Muscle of leg (tissue), 11 donors: Measurements from ENCODE around the gene NABP1. TPM values are rescaled to one million over a fixed set of nuclear protein-coding genes. Genes with fewer than 3 reads are reported as not detected.

ENCODE experiments used
- DNase-seq: peaks from one replicate; pipeline ENCODE4 v3.0.0; 2013
- H3K27ac ChIP-seq: one replicate; pipeline ENCODE4 v1.5.1; 2013; ENCODE audit warnings: mild to moderate bottlenecking, low read length, control low read depth
- H3K27me3 ChIP-seq: one replicate; pipeline ENCODE4 v1.6.1; 2013; ENCODE audit warnings: low read length; ENCODE audit not compliant: control insufficient read depth, insufficient read depth
- H3K36me3 ChIP-seq: one replicate; pipeline ENCODE4 v1.6.1; 2013; ENCODE audit warnings: low read length; ENCODE audit not compliant: control insufficient read depth, insufficient read depth
- H3K4me1 ChIP-seq: one replicate; pipeline ENCODE4 v1.6.1; 2013; ENCODE audit warnings: low read length; ENCODE audit not compliant: control insufficient read depth, insufficient read depth
- H3K4me3 ChIP-seq: one replicate; pipeline ENCODE4 v1.5.1; 2013; ENCODE audit warnings: low read length, control low read depth
- H3K9me3 ChIP-seq: replicated peaks from 2 replicates; pipeline ENCODE4 v1.6.1; 2013; ENCODE audit warnings: low read depth, low read length; ENCODE audit not compliant: control insufficient read depth
- WGBS: methylation state at CpG from one replicate; pipeline ENCODE4 v1.1.5; 2013; ENCODE audit warnings: missing lambda C conversion rate; ENCODE audit not compliant: insufficient coverage; 5-methylcytosine and 5-hydroxymethylcytosine counted together
- polyA plus RNA-seq, 8 donors: library from polyadenylated mRNA; unstranded; fragments of 120-200 nt; gene quantifications; one replicate each; pipeline versions ENCODE4 v1.2.1 to v1.2.3, GENCODE V29; 2013; ENCODE audit warnings: inconsistent platforms in 1 of 8, low replicate concordance in 1 of 8; ENCODE audit not compliant: insufficient read length in 8 of 8, insufficient read depth in 1 of 8
- total RNA-seq: library from RNA; stranded (reverse); fragments of 120-200 nt; gene quantifications from one replicate; pipeline ENCODE4 v1.2.4, GENCODE V29; 2013

The NABP1 gene
- total and polyA plus RNA-seq, 9 donors = 7.2 to 12.7 (median 8.2) TPM

DNA sequence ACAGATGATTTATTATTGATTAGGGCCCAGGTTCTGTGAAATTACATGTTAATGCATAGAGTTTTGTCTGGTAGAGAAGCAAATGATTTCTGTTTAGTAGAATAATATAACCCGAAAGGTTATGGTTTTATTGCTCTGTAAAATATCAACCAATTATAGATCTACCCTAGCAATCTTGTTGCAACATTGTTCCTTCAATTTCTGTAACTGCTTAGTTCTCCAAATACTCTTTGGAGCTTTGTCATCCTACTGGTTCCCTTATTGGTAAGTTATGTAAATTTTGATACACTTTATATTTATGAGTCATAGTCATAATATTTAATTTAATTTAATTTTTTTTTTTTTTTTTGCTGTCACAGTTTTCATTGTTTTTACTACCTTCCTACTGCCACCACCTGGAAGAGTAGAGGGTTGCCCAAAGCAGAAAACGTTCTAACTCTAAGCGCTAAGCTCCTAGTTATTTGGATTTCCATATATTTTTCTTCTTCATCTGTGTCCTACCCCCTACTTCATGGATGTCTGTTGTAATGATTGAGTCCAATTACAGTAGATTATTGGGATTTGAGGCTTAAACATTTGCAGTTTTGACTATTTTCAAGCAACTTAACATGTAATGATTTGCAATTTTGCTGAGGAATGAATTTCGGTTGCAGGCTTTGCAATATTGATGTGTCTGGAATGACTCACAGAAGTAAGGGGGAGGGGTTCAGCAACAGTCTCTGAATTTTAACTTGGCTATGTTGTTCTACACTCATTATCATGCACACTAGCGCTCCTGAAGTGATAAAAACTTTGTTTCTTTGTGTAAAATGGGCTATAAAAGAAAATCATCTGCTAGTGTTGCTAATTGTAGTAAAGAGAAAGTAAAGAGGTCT is 51.1 kb downstream of the NABP1 start:
- H3K9me3 ChIP-seq = no peaks in the 10 kb centered on the region
- no peak overlapping the region for H3K4me3 ChIP-seq
- no peak for DNase-seq
- no CpG with 5 or more reads among the region's 5 CpGs for WGBS
- no peaks in the 10 kb centered on the region for H3K36me3 ChIP-seq
- H3K27ac ChIP-seq = no peak overlapping the region
- no peaks in the 10 kb centered on the region for H3K4me1 ChIP-seq
- no peaks in the 10 kb centered on the region for H3K27me3 ChIP-seq

GRCh38 chr2:191730263-191730662 is 52.3 kb downstream of the NABP1 start:
- no peaks in the 10 kb centered on the region for H3K27me3 ChIP-seq
- no peaks in the 10 kb centered on the region for H3K4me1 ChIP-seq
- no peaks in the 10 kb centered on the region for H3K36me3 ChIP-seq
- H3K27ac ChIP-seq = no peak overlapping the region
- no peak overlapping the region for H3K4me3 ChIP-seq
- DNase-seq = no peak
- H3K9me3 ChIP-seq = no peaks in the 10 kb centered on the region

Other genes with a start within 250 kb of the NABP1 start
- 34.9 TPM for gene CAVIN2, start 169.0 kb downstream of the NABP1 start, total RNA-seq
- gene CAVIN2, start 169.0 kb downstream of the NABP1 start, polyA plus RNA-seq = 10 to 100 TPM; 30.7 to 45.2 (median 35.5) TPM